Neutrophil (primary cell): ENCODE measurements around the gene APOA1.

ENCODE experiments used
- H3K27ac ChIP-seq: fragments of 200-600 bp; sonication (generic); 2 replicates; pipeline ENCODE4 v1.5.1; 2016; ENCODE audit warnings: mild to moderate bottlenecking, moderate library complexity
- H3K27me3 ChIP-seq: fragments of 200-600 bp; sonication (generic); 2 replicates; pipeline ENCODE4 v1.6.0; 2016; ENCODE audit warnings: mild to moderate bottlenecking
- H3K36me3 ChIP-seq: fragments of 200-600 bp; sonication (generic); 2 replicates; pipeline ENCODE4 v1.5.1; 2017
- H3K4me1 ChIP-seq, 2 experiments: fragments of 200-600 bp in 1 of 2; sonication (generic) in 1 of 2; 1 replicate in 1 of 2; 2 replicates in 1 of 2; pipeline versions ENCODE4 v1.5.1 to v1.6.1; 2013 to 2016; ENCODE audit warnings: low read depth in 1 of 2, low read length in 1 of 2, mild to moderate bottlenecking in 1 of 2, moderate library complexity in 1 of 2; ENCODE audit not compliant: control insufficient read depth in 1 of 2, insufficient read depth in 1 of 2
- H3K4me3 ChIP-seq, 2 experiments: fragments of 200-600 bp in 1 of 2; sonication (generic) in 1 of 2; 1 replicate in 1 of 2; 2 replicates in 1 of 2; pipeline ENCODE4 v1.5.1; 2013 to 2016; ENCODE audit warnings: low read depth in 1 of 2, low read length in 1 of 2, mild to moderate bottlenecking in 1 of 2, moderate library complexity in 1 of 2
- H3K9me3 ChIP-seq: fragments of 200-600 bp; sonication (generic); 2 replicates; pipeline ENCODE4 v1.5.1; 2016
- TF ChIP-seq, protein P1 (sequence below): fragments of 200-600 bp; sonication (generic); IDR thresholded peaks from 2 replicates; pipeline ENCODE4 v1.5.1; 2016; ENCODE audit warnings: antibody characterized with exemption

The APOA1 gene

DNA sequence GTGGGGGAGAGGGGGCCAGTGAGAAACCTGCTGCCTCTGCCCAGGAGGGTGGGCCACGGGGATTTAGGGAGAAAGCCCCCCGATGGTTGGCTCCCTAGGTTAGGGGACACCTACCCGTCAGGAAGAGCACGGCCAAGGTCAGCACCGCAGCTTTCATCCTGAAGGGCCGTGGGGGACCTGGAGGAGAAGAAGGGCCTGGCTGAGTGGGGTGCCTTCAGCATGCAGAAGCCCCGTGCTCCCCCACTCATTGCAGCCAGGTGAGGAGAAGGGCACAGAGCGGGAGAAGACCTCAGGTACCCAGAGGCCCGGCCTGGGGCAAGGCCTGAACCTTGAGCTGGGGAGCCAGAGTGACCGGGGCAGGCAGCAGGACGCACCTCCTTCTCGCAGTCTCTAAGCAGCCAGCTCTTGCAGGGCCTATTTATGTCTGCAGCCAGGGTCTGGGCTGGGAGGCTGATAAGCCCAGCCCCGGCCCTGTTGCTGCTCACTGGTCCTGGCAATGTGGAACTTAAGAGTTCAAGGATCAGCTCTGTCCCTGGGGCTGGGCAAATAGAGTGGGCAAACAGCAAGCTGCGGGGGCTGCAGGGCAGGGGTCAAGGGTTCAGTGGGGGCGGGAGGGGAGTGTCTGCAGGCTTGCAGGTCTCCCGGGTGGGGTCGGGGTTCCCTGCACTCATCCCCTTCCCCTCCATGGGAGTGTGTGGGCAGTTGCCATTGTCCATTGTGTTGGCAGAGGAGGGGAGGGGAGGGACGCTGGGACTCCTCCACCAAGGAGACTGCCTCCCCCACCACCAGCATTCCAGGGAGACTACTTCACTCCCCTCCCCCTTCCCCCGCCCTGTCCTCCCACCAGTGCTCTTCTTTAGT lies at the start of gene APOA1:
Gene APOA1 (minus strand): TSS at position 392 of the 861 bp plus-strand sequence. CDS start 235 bp downstream, at position 157.
- H3K27me3 ChIP-seq: peaks cover 19% of the 10 kb centered on the region
- no peaks in the 10 kb centered on the region for H3K36me3 ChIP-seq
- no peaks in the 10 kb centered on the region for H3K9me3 ChIP-seq
- no peak within 1 kb of the TSS for H3K4me3 ChIP-seq
- TF ChIP-seq, protein P1, sequence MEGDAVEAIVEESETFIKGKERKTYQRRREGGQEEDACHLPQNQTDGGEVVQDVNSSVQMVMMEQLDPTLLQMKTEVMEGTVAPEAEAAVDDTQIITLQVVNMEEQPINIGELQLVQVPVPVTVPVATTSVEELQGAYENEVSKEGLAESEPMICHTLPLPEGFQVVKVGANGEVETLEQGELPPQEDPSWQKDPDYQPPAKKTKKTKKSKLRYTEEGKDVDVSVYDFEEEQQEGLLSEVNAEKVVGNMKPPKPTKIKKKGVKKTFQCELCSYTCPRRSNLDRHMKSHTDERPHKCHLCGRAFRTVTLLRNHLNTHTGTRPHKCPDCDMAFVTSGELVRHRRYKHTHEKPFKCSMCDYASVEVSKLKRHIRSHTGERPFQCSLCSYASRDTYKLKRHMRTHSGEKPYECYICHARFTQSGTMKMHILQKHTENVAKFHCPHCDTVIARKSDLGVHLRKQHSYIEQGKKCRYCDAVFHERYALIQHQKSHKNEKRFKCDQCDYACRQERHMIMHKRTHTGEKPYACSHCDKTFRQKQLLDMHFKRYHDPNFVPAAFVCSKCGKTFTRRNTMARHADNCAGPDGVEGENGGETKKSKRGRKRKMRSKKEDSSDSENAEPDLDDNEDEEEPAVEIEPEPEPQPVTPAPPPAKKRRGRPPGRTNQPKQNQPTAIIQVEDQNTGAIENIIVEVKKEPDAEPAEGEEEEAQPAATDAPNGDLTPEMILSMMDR: no peak
- no peak within 1 kb of the TSS for H3K27ac ChIP-seq
- H3K4me1 ChIP-seq: peaks cover 15% of the 10 kb centered on the region in 2 experiments

DNA sequence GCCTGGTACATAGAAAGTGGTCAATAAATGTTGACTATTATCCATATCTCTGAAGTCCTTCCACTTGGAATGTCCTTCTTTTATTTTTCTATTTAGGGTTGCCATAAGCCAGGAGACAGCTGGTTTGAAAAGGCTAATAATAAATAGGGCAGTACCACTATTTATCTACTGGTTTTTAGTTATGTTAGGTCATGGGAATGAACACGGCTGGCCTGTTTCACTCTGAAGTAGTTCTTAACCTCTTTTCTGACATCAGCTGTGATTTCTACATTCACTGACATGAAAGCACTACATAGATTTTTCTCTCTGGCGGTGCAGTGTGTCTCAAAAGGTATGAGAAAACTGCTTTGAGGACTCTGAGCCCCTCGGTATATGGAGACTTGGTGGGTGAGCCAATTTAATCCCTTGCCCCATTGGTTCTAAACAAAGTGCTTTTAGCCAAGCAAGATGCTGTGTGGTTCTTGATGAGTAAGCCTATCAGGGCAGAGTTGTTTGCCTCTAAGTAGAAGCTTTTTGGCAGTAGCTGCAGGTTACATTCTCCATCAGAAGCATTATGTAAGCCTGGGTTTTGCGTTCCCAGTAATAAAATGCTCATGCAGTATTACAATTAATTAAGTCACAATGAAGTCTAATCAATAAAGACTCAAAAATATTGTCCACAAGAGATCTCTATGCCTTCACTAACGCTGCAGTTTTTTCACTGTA lies 48.7 kb upstream of the APOA1 start:
- TF ChIP-seq, protein P1: no peak
- no peak overlapping the region for H3K27ac ChIP-seq

DNA sequence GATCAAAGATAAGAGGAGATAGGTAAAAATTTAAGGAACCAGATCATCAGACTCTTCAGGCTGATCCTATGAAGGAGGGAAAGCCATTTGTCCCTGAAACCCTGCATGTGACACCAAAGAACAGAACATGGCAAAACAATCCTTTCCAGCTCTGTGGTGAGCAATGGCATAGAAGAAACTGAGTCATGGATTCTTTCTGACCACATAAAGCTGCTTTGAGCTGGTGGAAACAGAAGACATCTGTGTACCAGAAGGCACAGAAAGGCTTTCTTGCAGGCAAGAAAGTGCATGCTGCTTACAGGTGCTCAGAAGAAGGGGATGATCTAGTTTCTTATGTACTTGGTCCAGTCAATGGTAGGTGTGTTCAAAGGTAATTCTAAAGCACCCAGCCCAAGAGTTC lies 45.0 kb upstream of the APOA1 start:
- H3K9me3 ChIP-seq: no peaks in the 10 kb centered on the region
- no peak overlapping the region for H3K27ac ChIP-seq
- TF ChIP-seq, protein P1: no peak
- H3K4me1 ChIP-seq: no peaks in the 10 kb centered on the region
- no peak overlapping the region for H3K4me3 ChIP-seq
- H3K36me3 ChIP-seq: peaks cover 12% of the 10 kb centered on the region
- H3K27me3 ChIP-seq: no peaks in the 10 kb centered on the region

More for the DNA sequence above, 48.7 kb upstream of the APOA1 start:
- Histone ChIP-seq H3K9me3 (no peaks in the 10 kb centered on the region), H3K36me3 (peaks cover 13% of the 10 kb centered on the region), H3K27me3 (no peaks in the 10 kb centered on the region), H3K4me1 (peaks cover 5 to 8% of the 10 kb centered on the region in 2 experiments), H3K4me3 (no peak overlapping the region)

DNA sequence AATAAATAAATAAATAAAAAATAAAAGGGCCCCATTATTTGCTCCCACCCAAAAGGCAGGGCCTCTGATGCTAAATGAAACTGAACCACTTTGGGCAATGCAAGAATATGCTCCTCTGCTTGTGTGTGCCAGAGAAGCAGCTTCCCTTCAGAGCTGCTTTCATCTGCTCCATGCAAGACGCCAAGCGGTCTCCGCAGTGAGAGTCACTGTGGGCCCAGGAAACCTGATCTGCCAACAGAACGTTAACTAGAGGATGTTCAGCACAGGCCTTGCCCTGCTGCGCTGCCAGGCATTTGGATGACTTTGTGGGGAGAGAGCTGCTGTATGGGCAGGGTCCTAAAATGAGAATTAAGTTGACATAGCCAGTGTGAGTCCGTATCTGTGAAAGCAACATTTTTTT lies 43.7 kb upstream of the APOA1 start:
- TF ChIP-seq, protein P1: no peak

GRCh38 chr11:116879800-116880625 lies 42.6 kb upstream of the APOA1 start:
- Histone ChIP-seq H3K9me3 (no peaks in the 10 kb centered on the region), H3K27ac (peak overlapping the region; percentile 23), H3K4me3 (no peak overlapping the region), H3K36me3 (peaks cover 28% of the 10 kb centered on the region), H3K4me1 (no peaks in the 10 kb centered on the region), H3K27me3 (no peaks in the 10 kb centered on the region)
- TF ChIP-seq, protein P1: peak; percentile 65

More for the DNA sequence above, 43.7 kb upstream of the APOA1 start:
- Histone ChIP-seq H3K36me3 (peaks cover 17% of the 10 kb centered on the region), H3K4me3 (no peak overlapping the region), H3K4me1 (no peaks in the 10 kb centered on the region), H3K27me3 (no peaks in the 10 kb centered on the region), H3K9me3 (no peaks in the 10 kb centered on the region), H3K27ac (no peak overlapping the region)
